D341Med (cell line): ENCODE results near the gene XPO5.
"Not testable (repeated sequence)": the region's sequence is repeated elsewhere in the genome, so short reads cannot be mapped to it uniquely, and the experiment has no call there.

ENCODE experiments used
- DNase-seq: peaks from one replicate; pipeline ENCODE4 v3.0.0; 2012; ENCODE audit warnings: low spot score

The XPO5 gene

GRCh38 chr6:43517505-43518357 lies 58.1 kb downstream of the XPO5 start:
- no peak for DNase-seq

- DNase-seq = peak; percentile 98
These were observed 58.9 kb downstream of the XPO5 start, which contains the start of the genes POLR1C and YIPF3 for GRCh38 chr6:43516697-43517504. Gene POLR1C, plus strand, starts transcription at chr6:43517089. Its CDS starts 21 bp downstream, at chr6:43517110. Gene YIPF3, minus strand, starts transcription at chr6:43516926. Its CDS starts 119 bp downstream, at chr6:43516807.

- no peak for DNase-seq
These were observed 59.5 kb downstream of the XPO5 start for GRCh38 chr6:43516367-43516696.

GRCh38 chr6:43515808-43516207 lies 60.0 kb downstream of the XPO5 start:
- DNase-seq = no peak

- DNase-seq = no peak
These were observed 63.9 kb downstream of the XPO5 start for GRCh38 chr6:43511824-43512415.

GRCh38 chr6:43510827-43511163 lies 65.0 kb downstream of the XPO5 start:
- no peak for DNase-seq

- DNase-seq = peak; percentile 93
These were observed 65.6 kb downstream of the XPO5 start, which contains the start of gene LRRC73 for GRCh38 chr6:43509984-43510826. Gene LRRC73, minus strand, starts transcription at chr6:43510346. Its CDS starts 561 bp downstream, at chr6:43509785.

- no peak for DNase-seq
These were observed 66.5 kb downstream of the XPO5 start for GRCh38 chr6:43509142-43509983.

GRCh38 chr6:43508481-43509141 lies 67.2 kb downstream of the XPO5 start:
- no peak for DNase-seq

GRCh38 chr6:43506667-43507471 lies 69.0 kb downstream of the XPO5 start:
- peak; percentile 85 for DNase-seq

- no peak for DNase-seq
These were observed 69.7 kb downstream of the XPO5 start for GRCh38 chr6:43506171-43506570.

GRCh38 chr6:43505718-43506117 lies 70.1 kb downstream of the XPO5 start:
- no peak for DNase-seq

- no peak for DNase-seq
These were observed 70.9 kb downstream of the XPO5 start for GRCh38 chr6:43504756-43505593.

- DNase-seq = no peak
These were observed 72.4 kb downstream of the XPO5 start for GRCh38 chr6:43503443-43503842.

GRCh38 chr6:43502666-43503065 lies 73.2 kb downstream of the XPO5 start:
- no peak for DNase-seq

GRCh38 chr6:43500921-43501320 lies 74.9 kb downstream of the XPO5 start:
- no peak for DNase-seq

GRCh38 chr6:43499028-43499815 lies 76.6 kb downstream of the XPO5 start:
- no peak for DNase-seq

GRCh38 chr6:43498291-43498690 lies 77.5 kb downstream of the XPO5 start:
- not testable (repeated sequence) for DNase-seq
